AG09319 (cell line): ENCODE results near the gene UFD1.

Experiments used
- DNase-seq: peaks from one replicate; pipeline ENCODE4 v3.0.0-alpha.2; 2010; ENCODE audit warnings: low read depth; ENCODE audit errors: extremely low read depth
- TF ChIP-seq, protein P1 (sequence below): IDR thresholded peaks from 2 replicates; pipeline ENCODE4 v1.5.1; 2011; ENCODE audit warnings: low read depth, mild to moderate bottlenecking, inconsistent platforms, low read length, moderate library complexity

The UFD1 gene

DNA sequence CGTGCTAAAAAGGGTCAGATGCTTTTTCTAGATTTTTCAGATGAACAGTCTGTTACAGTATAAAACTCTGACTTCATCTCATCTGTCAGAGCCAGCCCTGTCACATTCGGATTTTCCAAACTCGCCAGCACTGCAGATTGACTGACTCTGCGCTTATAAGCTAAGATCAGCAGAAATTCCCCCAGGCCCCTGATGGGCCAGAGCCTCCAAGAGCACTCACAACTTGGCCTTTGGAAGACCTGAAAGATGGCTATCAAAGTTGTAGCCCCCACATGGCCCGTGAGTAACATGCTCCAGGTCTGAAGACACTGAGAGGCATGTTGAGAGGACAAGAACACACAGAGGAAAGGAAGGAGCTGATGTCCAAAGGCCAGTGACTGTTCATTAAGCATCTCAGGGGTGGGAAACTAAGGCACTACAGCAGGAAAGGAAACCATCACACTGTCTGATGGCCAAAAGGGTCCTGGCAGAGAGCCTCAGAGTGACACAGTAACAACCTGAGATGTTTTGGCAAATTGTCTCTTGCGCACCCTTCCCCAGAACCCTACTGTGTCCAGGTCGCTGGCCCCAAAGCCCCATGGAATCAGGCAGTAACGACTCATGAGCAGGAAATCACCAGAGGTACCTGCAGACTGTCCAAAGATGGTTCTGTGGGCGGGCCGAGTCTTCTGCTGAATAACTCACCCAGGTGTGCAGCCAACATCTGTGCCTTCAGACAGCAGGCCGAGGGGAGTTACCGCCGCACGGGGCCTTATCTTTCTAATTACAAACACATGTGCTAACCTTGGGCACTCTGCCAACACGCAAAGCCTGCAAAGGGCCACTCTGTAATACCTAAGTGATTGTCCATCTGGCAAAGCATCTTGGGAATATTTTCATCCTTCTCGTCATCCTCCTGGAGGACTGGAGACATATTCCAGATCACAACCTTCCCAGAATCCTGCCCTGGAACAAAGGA is 71.1 kb downstream of the UFD1 start:
- no peak for DNase-seq
- TF ChIP-seq, protein P1, sequence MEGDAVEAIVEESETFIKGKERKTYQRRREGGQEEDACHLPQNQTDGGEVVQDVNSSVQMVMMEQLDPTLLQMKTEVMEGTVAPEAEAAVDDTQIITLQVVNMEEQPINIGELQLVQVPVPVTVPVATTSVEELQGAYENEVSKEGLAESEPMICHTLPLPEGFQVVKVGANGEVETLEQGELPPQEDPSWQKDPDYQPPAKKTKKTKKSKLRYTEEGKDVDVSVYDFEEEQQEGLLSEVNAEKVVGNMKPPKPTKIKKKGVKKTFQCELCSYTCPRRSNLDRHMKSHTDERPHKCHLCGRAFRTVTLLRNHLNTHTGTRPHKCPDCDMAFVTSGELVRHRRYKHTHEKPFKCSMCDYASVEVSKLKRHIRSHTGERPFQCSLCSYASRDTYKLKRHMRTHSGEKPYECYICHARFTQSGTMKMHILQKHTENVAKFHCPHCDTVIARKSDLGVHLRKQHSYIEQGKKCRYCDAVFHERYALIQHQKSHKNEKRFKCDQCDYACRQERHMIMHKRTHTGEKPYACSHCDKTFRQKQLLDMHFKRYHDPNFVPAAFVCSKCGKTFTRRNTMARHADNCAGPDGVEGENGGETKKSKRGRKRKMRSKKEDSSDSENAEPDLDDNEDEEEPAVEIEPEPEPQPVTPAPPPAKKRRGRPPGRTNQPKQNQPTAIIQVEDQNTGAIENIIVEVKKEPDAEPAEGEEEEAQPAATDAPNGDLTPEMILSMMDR = no peak

DNA sequence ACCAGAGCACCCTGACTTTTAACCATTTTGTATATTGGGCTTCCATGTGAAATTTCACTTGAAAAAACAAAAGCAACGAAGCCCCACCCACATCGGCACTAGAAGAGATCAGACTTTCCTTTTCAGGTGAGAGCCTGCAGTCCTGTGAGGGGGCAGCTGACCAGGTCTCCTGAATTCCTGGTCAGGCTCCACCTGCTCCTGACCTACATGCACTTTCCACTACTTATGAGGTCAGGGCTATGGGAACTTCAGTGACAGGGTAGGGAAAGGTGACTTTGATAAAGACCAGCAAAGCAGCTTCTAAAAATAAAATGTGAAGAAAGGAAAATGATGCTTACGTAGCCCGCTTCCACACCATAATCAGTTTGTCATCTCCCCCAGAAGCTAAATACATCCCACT is 72.1 kb downstream of the UFD1 start:
- TF ChIP-seq, protein P1 = no peak
- no peak for DNase-seq

DNA sequence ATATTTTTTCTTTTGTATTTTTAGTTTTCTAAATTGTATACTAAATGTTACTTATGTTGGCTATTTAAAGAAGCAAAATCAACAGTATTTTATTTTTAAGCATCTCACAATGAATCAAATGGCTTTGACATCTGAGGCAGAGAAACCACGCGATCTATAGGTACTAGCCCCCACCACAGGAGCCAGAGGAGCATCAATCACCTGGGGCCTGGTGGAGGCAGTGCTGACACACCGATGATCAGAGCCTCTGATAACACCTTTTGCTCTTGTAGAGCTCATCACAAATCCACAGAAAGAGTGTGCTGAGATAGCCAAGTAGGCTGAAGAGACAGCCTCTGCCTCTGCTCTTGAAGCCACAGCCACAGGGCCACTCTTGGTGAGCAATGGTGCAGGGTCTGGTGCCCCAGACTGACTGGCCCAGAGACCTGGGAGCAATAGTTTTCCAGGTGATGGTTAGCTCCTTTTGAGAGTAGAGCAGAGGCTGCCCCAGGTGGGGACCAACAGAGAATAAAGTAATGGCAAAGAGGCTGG is 72.6 kb downstream of the UFD1 start:
- no peak for DNase-seq
- TF ChIP-seq, protein P1 = no peak

DNA sequence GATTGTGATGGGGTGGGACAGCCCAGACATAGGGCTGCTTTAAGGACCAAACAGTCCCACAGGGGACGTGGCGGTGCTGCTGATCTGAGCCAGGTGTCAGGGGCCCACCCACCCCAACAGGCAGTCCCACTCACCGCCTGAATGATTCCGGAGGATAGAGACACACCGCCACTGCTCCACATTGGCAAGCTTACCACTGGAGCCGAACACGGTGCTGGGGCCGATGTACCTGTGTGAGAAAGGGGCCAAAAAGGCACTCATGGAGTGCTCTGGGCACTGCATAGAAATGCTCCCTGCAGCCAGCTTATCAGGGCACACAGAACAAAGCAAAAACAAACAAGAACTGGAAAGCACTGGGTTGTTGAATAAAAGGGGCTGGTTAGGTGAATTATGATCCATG is 73.3 kb downstream of the UFD1 start:
- DNase-seq = no peak
- TF ChIP-seq, protein P1 = no peak

DNA sequence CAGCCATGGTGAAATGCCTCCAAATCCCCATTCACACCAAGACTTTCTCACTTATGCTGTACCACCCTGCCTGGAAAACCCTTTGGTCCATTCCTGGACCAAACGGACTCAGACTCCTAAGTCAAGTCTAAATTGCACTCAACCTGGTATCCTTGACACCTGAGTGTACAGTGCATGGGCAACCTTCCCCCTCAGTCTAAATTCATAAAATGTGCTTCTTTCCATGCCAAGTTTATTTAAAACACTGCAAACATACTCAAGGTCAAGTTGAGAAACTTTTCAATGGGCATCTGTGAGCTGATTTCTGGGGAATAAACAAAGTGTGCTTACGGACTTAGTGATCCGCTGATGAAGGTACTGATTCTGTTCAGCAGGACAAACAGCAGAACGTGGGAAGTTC is 73.9 kb downstream of the UFD1 start:
- no peak for DNase-seq
- TF ChIP-seq, protein P1 = no peak

DNA sequence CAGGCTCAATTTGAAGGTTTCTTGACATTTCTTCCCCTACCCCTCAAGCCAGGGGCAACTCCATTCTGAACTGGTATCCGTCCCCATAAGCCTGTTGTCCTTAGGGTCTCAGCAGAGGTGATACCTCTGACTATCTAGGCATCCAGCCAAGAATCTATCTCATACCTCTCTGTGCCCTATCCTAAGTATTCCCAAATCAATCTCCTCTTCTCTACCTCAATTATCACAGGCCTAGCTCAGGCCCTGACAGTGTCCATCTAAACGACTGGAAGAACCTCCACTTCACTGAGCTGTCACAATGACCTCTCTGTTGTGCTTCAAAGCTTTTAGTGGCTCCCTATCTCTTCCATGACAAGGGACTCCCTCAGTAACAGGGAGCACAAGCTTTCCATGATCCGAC is 74.3 kb downstream of the UFD1 start:
- DNase-seq = no peak

DNA sequence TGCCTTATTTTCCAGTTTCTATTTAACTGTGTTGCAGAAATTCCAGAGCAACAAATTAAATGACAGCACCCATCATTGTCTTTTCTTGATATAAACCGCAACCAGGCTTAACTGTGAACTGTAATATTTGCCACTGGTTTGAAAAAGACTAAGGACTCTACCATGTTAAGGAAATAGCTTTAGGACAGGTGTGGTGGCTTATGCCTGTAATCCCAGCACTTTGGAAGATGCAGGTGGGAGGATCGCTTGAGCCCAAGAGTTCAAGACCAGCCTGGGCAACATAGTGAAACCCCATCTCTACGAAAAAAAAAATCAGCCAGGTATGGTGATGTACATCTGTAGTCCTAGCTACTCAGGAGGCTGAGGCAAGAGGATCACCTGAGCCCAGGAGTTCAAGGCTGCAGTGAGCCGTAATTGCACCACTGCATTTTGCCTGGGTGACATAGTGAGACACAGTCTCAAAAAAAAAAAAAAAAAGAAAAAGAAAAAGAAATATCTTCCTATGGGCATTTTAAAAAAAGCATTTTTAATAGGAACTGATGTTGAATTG is 76.3 kb downstream of the UFD1 start:
- DNase-seq = no peak
- TF ChIP-seq, protein P1 = no peak

More for the DNA sequence above, 74.3 kb downstream of the UFD1 start:
- TF ChIP-seq, protein P1 = no peak
